GM12878 (cell line): ENCODE measurements around the gene KIRREL3. TPM values are rescaled to one million over a fixed set of nuclear protein-coding genes. Genes with fewer than 3 reads are reported as not detected.

Experiments
- ATAC-seq: fragments of 200-7000 bp; cut with Tn5 transposase; 3 replicates; pipeline ENCODE4 v1.9.1; 2020; ENCODE audit warnings: mild to moderate bottlenecking, moderate library complexity
- BruUV-seq: library from RNA; stranded (reverse); fragments of 400-500 nt; replicated peaks from 2 replicates; lab custom pipeline; 2021; lab: Mats Ljungman, UMichigan
- CTCF ChIA-PET: fragments of 300-600 bp; sonication (Branson Sonifier 250); formaldehyde crosslinking; extraction: SDS; loops from one replicate; lab custom pipeline; 2021; ENCODE audit warnings: inconsistent platforms; lab: Yijun Ruan, JAX
- POLR2A ChIA-PET: fragments of 350-600 bp; formaldehyde crosslinking; extraction: SDS; loops from one replicate; lab custom pipeline; 2021; ENCODE audit warnings: inconsistent platforms; lab: Charles Lee
- RAD21 ChIA-PET: fragments of 300-600 bp; sonication (Branson Sonifier 250); formaldehyde crosslinking; loops from one replicate; lab custom pipeline; 2023; ENCODE audit warnings: antibody characterized with exemption; ENCODE audit not compliant: unreplicated experiment; lab: Charles Lee
- SMC1A ChIA-PET: fragments of 300-600 bp; sonication (Branson Sonifier 250); formaldehyde crosslinking; loops from one replicate; lab custom pipeline; 2023; ENCODE audit not compliant: unreplicated experiment, uncharacterized antibody; lab: Charles Lee
- DNase-seq: peaks from one replicate; pipeline ENCODE4 v3.0.0-alpha.2; 2011; ENCODE audit warnings: low read depth, low spot score
- FAIRE-seq: peaks from 3 replicates; lab custom pipeline; 2011; peaks lifted over from hg19 to GRCh38; lab: Jason Lieb, UNC
- H2AFZ ChIP-seq: 2 replicates; pipeline ENCODE4 v1.6.0; 2011; ENCODE audit warnings: low read depth, low read length, control low read depth; ENCODE audit not compliant: control insufficient read depth
- H3K27ac ChIP-seq: 2 replicates; pipeline ENCODE4 v1.5.1; 2011; ENCODE audit warnings: control low read depth; ENCODE audit not compliant: control insufficient read depth, insufficient read depth
- H3K27me3 ChIP-seq, 2 experiments: replicated peaks in 1 of 2; 2 replicates each; pipeline versions ENCODE4 v1.6.0 to v1.6.1; 2011; ENCODE audit warnings: low read length in 1 of 2; ENCODE audit not compliant: control insufficient read depth in 2 of 2, insufficient read depth in 2 of 2
- H3K36me3 ChIP-seq, 2 experiments: 2 replicates each; pipeline ENCODE4 v1.5.1; 2011; ENCODE audit warnings: low read length in 1 of 2; ENCODE audit not compliant: control insufficient read depth in 2 of 2, insufficient read depth in 2 of 2
- H3K4me1 ChIP-seq: 2 replicates; pipeline ENCODE4 v1.6.1; 2011; ENCODE audit warnings: mild to moderate bottlenecking, low read length, moderate library complexity, mixed read lengths; ENCODE audit not compliant: control insufficient read depth, insufficient read depth
- H3K4me2 ChIP-seq: 2 replicates; pipeline ENCODE4 v1.6.0; 2011; ENCODE audit warnings: control low read depth; ENCODE audit not compliant: control insufficient read depth, insufficient read depth
- H3K4me3 ChIP-seq: fragments of 200-600 bp; sonication (generic); 2 replicates; pipeline ENCODE4 v1.5.1; 2016
- H3K79me2 ChIP-seq: 2 replicates; pipeline ENCODE4 v1.6.0; 2011; ENCODE audit warnings: low read length; ENCODE audit not compliant: control insufficient read depth, insufficient read depth
- H3K9ac ChIP-seq: 2 replicates; pipeline ENCODE4 v1.8.0; 2011; ENCODE audit warnings: low read length, control low read depth, mixed read lengths; ENCODE audit not compliant: control insufficient read depth, insufficient read depth
- H3K9me3 ChIP-seq: replicated peaks from 3 replicates; pipeline ENCODE4 v1.5.1; 2011; ENCODE audit warnings: mild to moderate bottlenecking, low read length; ENCODE audit not compliant: control insufficient read depth, insufficient read depth
- H4K20me1 ChIP-seq: 2 replicates; pipeline ENCODE4 v1.6.0; 2011; ENCODE audit not compliant: control insufficient read depth, insufficient read depth
- BMI1 ChIP-seq: fragments of 450-650 bp; IDR thresholded peaks from 2 replicates; pipeline ENCODE4 v1.6.1; 2016; ENCODE audit warnings: mild to moderate bottlenecking, moderate library complexity, borderline replicate concordance
- EED ChIP-seq: sonication (generic); IDR thresholded peaks from 2 replicates; pipeline ENCODE4 v1.6.1; 2016; ENCODE audit warnings: antibody characterized with exemption, low read depth
- FOS ChIP-seq: IDR thresholded peaks from 3 replicates; pipeline ENCODE4 v1.6.1; 2011; ENCODE audit warnings: borderline replicate concordance; ENCODE audit not compliant: insufficient read length; ENCODE audit errors: extremely low read depth
- MTA3 ChIP-seq: IDR thresholded peaks from 2 replicates; pipeline ENCODE4 v1.6.1; 2012; ENCODE audit warnings: low read length, inconsistent platforms, borderline replicate concordance
- MYC ChIP-seq: IDR thresholded peaks from 2 replicates; pipeline ENCODE4 v1.6.1; 2011; ENCODE audit warnings: mild to moderate bottlenecking, low read length, moderate library complexity, inconsistent platforms; ENCODE audit not compliant: insufficient read depth, insufficient replicate concordance, insufficient read length, severe bottlenecking
- NRF1 ChIP-seq: conservative IDR thresholded peaks from 2 replicates; pipeline ENCODE4 v1.6.1; 2011; ENCODE audit warnings: mild to moderate bottlenecking, low read depth, low read length, improper control_type of control experiment
- RAD21 ChIP-seq: IDR thresholded peaks from 2 replicates; pipeline ENCODE4 v1.6.1; 2011; ENCODE audit warnings: mild to moderate bottlenecking, low read depth, low read length, moderate library complexity; ENCODE audit not compliant: insufficient read depth
- SUZ12 ChIP-seq: fragments of 200-600 bp; sonication (generic); IDR thresholded peaks from one replicate; pipeline ENCODE4 v1.6.1; 2018; ENCODE audit warnings: antibody characterized with exemption, mild to moderate bottlenecking; ENCODE audit not compliant: unreplicated experiment
- ZNF24 ChIP-seq: fragments of 450-650 bp; IDR thresholded peaks from 2 replicates; pipeline ENCODE4 v1.6.1; 2017; ENCODE audit warnings: antibody characterized with exemption, mild to moderate bottlenecking
- WGBS: methylation state at CpG from one replicate; pipeline ENCODE4 v1.1.6; 2016; ENCODE audit warnings: low lambda C conversion rate; ENCODE audit not compliant: insufficient replicate concordance, insufficient coverage; ENCODE audit errors: missing lambda C conversion rate; 5-methylcytosine and 5-hydroxymethylcytosine counted together
- in situ Hi-C: fragments of 300-500 bp; cut with MboI; formaldehyde crosslinking; loops from 9 replicates; pipeline ENCODE4 v1.14.3; 2018; ENCODE audit warnings: mixed read lengths
- intact Hi-C: fragments of 100-400 bp; cut with micrococcal nuclease; formaldehyde crosslinking; loops from one replicate; pipeline ENCODE4 v1.14.2; 2022; ENCODE audit not compliant: unreplicated experiment
- polyA plus RNA-seq, 11 experiments: library from polyadenylated mRNA; depleted of rRNA in 4 of 11; unstranded in 6 of 11; stranded (reverse) in 5 of 11; fragments of >200 nt; fragmentation: Nextera tagmentation in 4 of 11; fragmentation: Illumina TruSeq in 1 of 11; extraction: Ambion mirVana in 4 of 11; extraction: Trizol in 1 of 11; gene quantifications; 1 replicate in 1 of 11; 2 replicates in 10 of 11; pipeline versions ENCODE4 v1.2.1 to v1.2.3, GENCODE V29; 2011 to 2016; ENCODE audit warnings: inconsistent platforms in 2 of 11, missing spikeins in 2 of 11, low read depth in 1 of 11
- total RNA-seq, 4 experiments: library from RNA; depleted of rRNA in 3 of 4; stranded (reverse); fragments of >200 nt in 3 of 4; fragmentation: Illumina TruSeq in 1 of 4; extraction: Trizol in 1 of 4; gene quantifications; 2 replicates each; pipeline versions ENCODE4 v1.2.1 to v1.2.3, GENCODE V29; 2013 to 2021
- TF ChIP-seq, protein P1 (sequence below): fragments of 450-650 bp; IDR thresholded peaks from 2 replicates; pipeline ENCODE4 v1.6.1; 2016; ENCODE audit warnings: mild to moderate bottlenecking
- TF ChIP-seq, protein P2 (sequence below): fragments of 450-650 bp; IDR thresholded peaks from 2 replicates; pipeline ENCODE4 v1.6.1; 2017; ENCODE audit warnings: mild to moderate bottlenecking, low read depth, inconsistent platforms; ENCODE audit not compliant: poor library complexity, severe bottlenecking

The KIRREL3 gene
- total and polyA plus RNA-seq, 10 of the 15 experiments (the other 5 are each of a cell fraction or from before 2014, with no cell fraction given) = under 0.01 TPM; not detected in 9

- Histone ChIP-seq H3K9ac (no peak overlapping the region), H3K4me3 (no peak overlapping the region), H3K4me1 (peaks cover 5% of the 10 kb centered on the region), H3K27me3 (peaks cover 0 to 3% of the 10 kb centered on the region in 2 experiments; a peak in 3 of 4 replicates), H2AFZ (no peak overlapping the region), H3K9me3 (no peaks in the 10 kb centered on the region), H3K36me3 (no peaks in the 10 kb centered on the region), H3K27ac (no peak overlapping the region), H3K79me2 (no peaks in the 10 kb centered on the region), H3K4me2 (no peak overlapping the region), H4K20me1 (no peaks in the 10 kb centered on the region; the same call in 1 of the 2 replicates)
- intact Hi-C loops (no loop called here), in situ Hi-C loops (no loop called here)
- no TSS peak for BruUV-seq
- RAD21 ChIA-PET = no interaction called here
- POLR2A ChIA-PET = no interaction called here
- no peak for DNase-seq
- SMC1A ChIA-PET = interaction anchor here (0.6 to 0.9 kb wide), 2 partner anchors 10 to 525 kb away, joined by 3 read pairs; no protein-coding TSS in a partner anchor
- FAIRE-seq = no peak
- no peak for ATAC-seq
- TF ChIP-seq NRF1 = no peak
- no peak for TF ChIP-seq RAD21
- no peak for TF ChIP-seq MYC
- TF ChIP-seq ZNF24 = no peak
- no peak for TF ChIP-seq FOS
- TF ChIP-seq EED = no peak
- TF ChIP-seq MTA3 = no peak
- TF ChIP-seq BMI1 = no peak
- TF ChIP-seq, protein P1, sequence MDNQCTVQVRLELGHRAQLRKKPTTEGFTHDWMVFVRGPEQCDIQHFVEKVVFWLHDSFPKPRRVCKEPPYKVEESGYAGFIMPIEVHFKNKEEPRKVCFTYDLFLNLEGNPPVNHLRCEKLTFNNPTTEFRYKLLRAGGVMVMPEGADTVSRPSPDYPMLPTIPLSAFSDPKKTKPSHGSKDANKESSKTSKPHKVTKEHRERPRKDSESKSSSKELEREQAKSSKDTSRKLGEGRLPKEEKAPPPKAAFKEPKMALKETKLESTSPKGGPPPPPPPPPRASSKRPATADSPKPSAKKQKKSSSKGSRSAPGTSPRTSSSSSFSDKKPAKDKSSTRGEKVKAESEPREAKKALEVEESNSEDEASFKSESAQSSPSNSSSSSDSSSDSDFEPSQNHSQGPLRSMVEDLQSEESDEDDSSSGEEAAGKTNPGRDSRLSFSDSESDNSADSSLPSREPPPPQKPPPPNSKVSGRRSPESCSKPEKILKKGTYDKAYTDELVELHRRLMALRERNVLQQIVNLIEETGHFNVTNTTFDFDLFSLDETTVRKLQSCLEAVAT = no peak
- no peak for TF ChIP-seq SUZ12
- TF ChIP-seq, protein P2, sequence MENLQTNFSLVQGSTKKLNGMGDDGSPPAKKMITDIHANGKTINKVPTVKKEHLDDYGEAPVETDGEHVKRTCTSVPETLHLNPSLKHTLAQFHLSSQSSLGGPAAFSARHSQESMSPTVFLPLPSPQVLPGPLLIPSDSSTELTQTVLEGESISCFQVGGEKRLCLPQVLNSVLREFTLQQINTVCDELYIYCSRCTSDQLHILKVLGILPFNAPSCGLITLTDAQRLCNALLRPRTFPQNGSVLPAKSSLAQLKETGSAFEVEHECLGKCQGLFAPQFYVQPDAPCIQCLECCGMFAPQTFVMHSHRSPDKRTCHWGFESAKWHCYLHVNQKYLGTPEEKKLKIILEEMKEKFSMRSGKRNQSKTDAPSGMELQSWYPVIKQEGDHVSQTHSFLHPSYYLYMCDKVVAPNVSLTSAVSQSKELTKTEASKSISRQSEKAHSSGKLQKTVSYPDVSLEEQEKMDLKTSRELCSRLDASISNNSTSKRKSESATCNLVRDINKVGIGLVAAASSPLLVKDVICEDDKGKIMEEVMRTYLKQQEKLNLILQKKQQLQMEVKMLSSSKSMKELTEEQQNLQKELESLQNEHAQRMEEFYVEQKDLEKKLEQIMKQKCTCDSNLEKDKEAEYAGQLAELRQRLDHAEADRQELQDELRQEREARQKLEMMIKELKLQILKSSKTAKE = no peak
- CTCF ChIA-PET = interaction anchor here (1.1 to 2.2 kb wide), 2 partner anchors 9 to 14 kb away, joined by 3 to 14 read pairs; no protein-coding TSS in a partner anchor
- WGBS = 18% methylated on average over 21 of the region's 21 CpGs
Measured at GRCh38 chr11:126489836-126490660, 510.5 kb downstream of the KIRREL3 start.
